AG09319 (cell line): ENCODE results near the gene SPEN.

ENCODE experiments used
- DNase-seq: peaks from one replicate; pipeline ENCODE4 v3.0.0-alpha.2; 2010; ENCODE audit warnings: low read depth; ENCODE audit errors: extremely low read depth
- CTCF ChIP-seq: IDR thresholded peaks from 2 replicates; pipeline ENCODE4 v1.5.1; 2011; ENCODE audit warnings: low read depth, mild to moderate bottlenecking, inconsistent platforms, low read length, moderate library complexity

SPEN gene

GRCh38 chr1:15852828-15853302, 5.4 kb downstream of the SPEN start:
- TF ChIP-seq CTCF, result no peak
- DNase-seq, result no peak

GRCh38 chr1:15856888-15857287, 9.4 kb downstream of the SPEN start:
- DNase-seq, result no peak
- no peak for TF ChIP-seq CTCF

GRCh38 chr1:15858069-15858670, 10.7 kb downstream of the SPEN start:
- DNase-seq, result no peak
- no peak for TF ChIP-seq CTCF

- no peak for DNase-seq
- no peak for TF ChIP-seq CTCF
These were observed 11.3 kb downstream of the SPEN start for GRCh38 chr1:15858672-15859372.

- no peak for TF ChIP-seq CTCF
- no peak for DNase-seq
These were observed 15.8 kb downstream of the SPEN start for GRCh38 chr1:15863156-15863901.

GRCh38 chr1:15866721-15867201, 19.3 kb downstream of the SPEN start:
- no peak for DNase-seq
- TF ChIP-seq CTCF, result no peak

GRCh38 chr1:15867288-15867687, 19.8 kb downstream of the SPEN start:
- DNase-seq, result no peak
- no peak for TF ChIP-seq CTCF
